WTC11 (cell line): ENCODE results near the gene TRPM2. TPM values are rescaled to one million over a fixed set of nuclear protein-coding genes. Genes with fewer than 3 reads are reported as not detected.

Source experiments
- ATAC-seq: fragments of 200-7000 bp; cut with Tn5 transposase; 2 replicates; pipeline ENCODE4 v1.10.0; 2021; ENCODE audit warnings: mild to moderate bottlenecking, moderate library complexity
- CTCF ChIA-PET: fragments of 300-600 bp; sonication (Branson Sonifier 250); formaldehyde crosslinking; loops from one replicate; lab custom pipeline; 2021; ENCODE audit warnings: antibody characterized with exemption; lab: Charles Lee
- POLR2A ChIA-PET: fragments of 350-600 bp; sonication (Branson Sonifier 250); formaldehyde crosslinking; loops from one replicate; lab custom pipeline; 2021; ENCODE audit warnings: antibody characterized with exemption; lab: Charles Lee
- DNase-seq: peaks from one replicate; pipeline ENCODE4 v3.0.0; 2021; ENCODE audit warnings: low spot score
- H3K27ac Mint-ChIP-seq: 2 replicates; pipeline ENCODE4 v1.8.0; 2021; ENCODE audit warnings: mixed read lengths
- H3K27me3 Mint-ChIP-seq: 2 replicates; pipeline ENCODE4 v1.8.0; 2021; ENCODE audit warnings: low read depth, mild to moderate bottlenecking, moderate library complexity, mixed read lengths
- H3K36me3 Mint-ChIP-seq: 2 replicates; pipeline ENCODE4 v1.8.0; 2021; ENCODE audit warnings: mixed read lengths
- H3K4me1 Mint-ChIP-seq: 2 replicates; pipeline ENCODE4 v1.8.0; 2022; ENCODE audit warnings: mixed read lengths
- H3K4me3 Mint-ChIP-seq: 2 replicates; pipeline ENCODE4 v1.8.0; 2021; ENCODE audit warnings: mild to moderate bottlenecking, moderate library complexity, mixed read lengths
- H3K9me3 Mint-ChIP-seq: 2 replicates; pipeline ENCODE4 v1.8.0; 2021; ENCODE audit warnings: mixed read lengths
- ARID4B ChIP-seq: sonication (generic); formaldehyde crosslinking; IDR thresholded peaks from 2 replicates; pipeline ENCODE4 v1.8.0; 2023; ENCODE audit warnings: missing genetic modification reagents, mild to moderate bottlenecking, borderline replicate concordance
- ATF3 ChIP-seq: sonication (generic); formaldehyde crosslinking; conservative IDR thresholded peaks from 2 replicates; pipeline ENCODE4 v1.8.1; 2022; ENCODE audit warnings: mild to moderate bottlenecking, missing genetic modification reagents
- ATF6 ChIP-seq: sonication (generic); formaldehyde crosslinking; IDR thresholded peaks from 2 replicates; pipeline ENCODE4 v1.8.1; 2023; ENCODE audit warnings: mild to moderate bottlenecking, missing genetic modification reagents
- CREB1 ChIP-seq: sonication (generic); formaldehyde crosslinking; IDR thresholded peaks from 2 replicates; pipeline ENCODE4 v1.8.0; 2023; ENCODE audit warnings: mild to moderate bottlenecking, missing genetic modification reagents
- FOXP1 ChIP-seq: sonication (generic); formaldehyde crosslinking; IDR thresholded peaks from 2 replicates; pipeline ENCODE4 v1.8.0; 2022; ENCODE audit warnings: missing genetic modification reagents, mild to moderate bottlenecking, moderate library complexity, borderline replicate concordance
- HMGA2 ChIP-seq: fragments of 250-450 bp; sonication (Bioruptor Pico); IDR thresholded peaks from 2 replicates; pipeline ENCODE4 v1.4.0; 2021; ENCODE audit warnings: mild to moderate bottlenecking, moderate library complexity
- NFATC4 ChIP-seq: fragments of 250-450 bp; sonication (Bioruptor Pico); IDR thresholded peaks from 2 replicates; pipeline ENCODE4 v1.9.0; 2021; ENCODE audit warnings: mild to moderate bottlenecking
- NR3C1 ChIP-seq: sonication (generic); formaldehyde crosslinking; conservative IDR thresholded peaks from 2 replicates; pipeline ENCODE4 v1.8.1; 2023; ENCODE audit warnings: low read depth, mild to moderate bottlenecking, missing genetic modification reagents
- PREB ChIP-seq: sonication (generic); formaldehyde crosslinking; IDR thresholded peaks from 2 replicates; pipeline ENCODE4 v1.8.1; 2022; ENCODE audit warnings: mild to moderate bottlenecking, missing genetic modification reagents, moderate library complexity, borderline replicate concordance
- RELA ChIP-seq: sonication (generic); formaldehyde crosslinking; IDR thresholded peaks from 2 replicates; pipeline ENCODE4 v1.8.1; 2022; ENCODE audit warnings: missing genetic modification reagents, mild to moderate bottlenecking, borderline replicate concordance
- TCF7 ChIP-seq: sonication (generic); formaldehyde crosslinking; IDR thresholded peaks from 2 replicates; pipeline ENCODE4 v1.8.0; 2022; ENCODE audit warnings: mild to moderate bottlenecking, low read depth, missing genetic modification reagents, moderate library complexity
- USF2 ChIP-seq: sonication (generic); formaldehyde crosslinking; IDR thresholded peaks from 2 replicates; pipeline ENCODE4 v1.8.1; 2023; ENCODE audit warnings: mild to moderate bottlenecking, missing genetic modification reagents, moderate library complexity
- ZBTB21 ChIP-seq: sonication (generic); formaldehyde crosslinking; IDR thresholded peaks from 2 replicates; pipeline ENCODE4 v1.8.1; 2023; ENCODE audit warnings: mild to moderate bottlenecking, missing genetic modification reagents, borderline replicate concordance
- ZBTB43 ChIP-seq: sonication (generic); formaldehyde crosslinking; IDR thresholded peaks from 2 replicates; pipeline ENCODE4 v1.8.1; 2023; ENCODE audit warnings: mild to moderate bottlenecking, missing genetic modification reagents
- ZNF423 ChIP-seq: fragments of 250-450 bp; sonication (Bioruptor Pico); IDR thresholded peaks from 2 replicates; pipeline ENCODE4 v2.1.2; 2022; ENCODE audit warnings: mild to moderate bottlenecking, moderate library complexity
- ZNF671 ChIP-seq: fragments of 250-450 bp; sonication (Bioruptor Pico); IDR thresholded peaks from 2 replicates; pipeline ENCODE4 v1.8.0; 2021; ENCODE audit warnings: mild to moderate bottlenecking
- ZSCAN18 ChIP-seq: fragments of 250-450 bp; sonication (Bioruptor Pico); IDR thresholded peaks from 2 replicates; pipeline ENCODE4 v2.1.2; 2022; ENCODE audit warnings: mild to moderate bottlenecking, moderate library complexity
- total RNA-seq: library from RNA; stranded (reverse); gene quantifications from 3 replicates; pipeline ENCODE4 v1.2.3, GENCODE V29; 2021

Gene TRPM2
- total RNA-seq, 1 experiment from 2014 or later: 0.92 TPM

- Mint-ChIP-seq H3K4me1 (peaks cover 16% of the 10 kb centered on the region), H3K27ac (peak overlapping the region; percentile 41; the same call in 1 of the 2 replicates), H3K4me3 (no peak overlapping the region), H3K27me3 (no peaks in the 10 kb centered on the region), H3K36me3 (no peaks in the 10 kb centered on the region), H3K9me3 (no peaks in the 10 kb centered on the region)
- TF ChIP-seq ZSCAN18 (CRISPR knock-in tag) (no peak), ZBTB21 (CRISPR knock-in tag) (no peak), ZNF423 (CRISPR knock-in tag) (no peak), PREB (no peak), ARID4B (CRISPR knock-in tag) (no peak), NR3C1 (no peak)
- peak; percentile 8 for DNase-seq
- ChIA-PET CTCF (no interaction called here), POLR2A (no interaction called here)
- no peak for ATAC-seq
These were observed 113.8 kb downstream of the TRPM2 start for GRCh38 chr21:44466996-44467858.

GRCh38 chr21:44467859-44468195 is 114.4 kb downstream of the TRPM2 start:
- ChIA-PET POLR2A (no interaction called here), CTCF (no interaction called here)
- DNase-seq (peak; percentile 6), ATAC-seq (no peak)
- Mint-ChIP-seq H3K9me3 (no peaks in the 10 kb centered on the region), H3K36me3 (no peaks in the 10 kb centered on the region), H3K27ac (no peak overlapping the region), H3K27me3 (no peaks in the 10 kb centered on the region), H3K4me3 (no peak overlapping the region), H3K4me1 (peaks cover 16% of the 10 kb centered on the region)
- TF ChIP-seq ATF3 (CRISPR knock-in tag) (no peak), ZBTB43 (CRISPR knock-in tag) (no peak), NFATC4 (CRISPR knock-in tag) (no peak), HMGA2 (CRISPR knock-in tag) (no peak), TCF7 (CRISPR knock-in tag) (no peak), CREB1 (CRISPR knock-in tag) (no peak), USF2 (CRISPR knock-in tag) (no peak), FOXP1 (CRISPR knock-in tag) (no peak), ATF6 (CRISPR knock-in tag) (no peak), ZNF671 (CRISPR knock-in tag) (no peak), RELA (no peak)
